Neural progenitor cell (in vitro differentiated cells): ENCODE results near the gene TOPBP1. TPM values are rescaled to one million over a fixed set of nuclear protein-coding genes. Genes with fewer than 3 reads are reported as not detected.
A peak's percentile ranks its signal among the peaks of the same experiment; 100 is the strongest.

Experiments
- DNase-seq: peaks from one replicate; pipeline ENCODE4 v3.0.0-alpha.2; 2016; ENCODE audit warnings: low spot score
- H2AFZ ChIP-seq: fragments of 200-600 bp; sonication (generic); replicated peaks from 2 replicates; pipeline ENCODE4 v1.6.1; 2016; ENCODE audit warnings: antibody characterized with exemption
- H3F3A ChIP-seq: fragments of 200-600 bp; sonication (generic); 2 replicates; pipeline ENCODE4 v1.6.1; 2016; ENCODE audit warnings: antibody characterized with exemption, low read depth
- H3K27ac ChIP-seq: fragments of 200-600 bp; sonication (generic); 2 replicates; pipeline ENCODE4 v1.5.1; 2016; ENCODE audit warnings: mild to moderate bottlenecking
- H3K27me3 ChIP-seq: fragments of 200-600 bp; sonication (generic); 2 replicates; pipeline ENCODE4 v1.6.1; 2016; ENCODE audit warnings: mild to moderate bottlenecking, moderate library complexity
- H3K36me3 ChIP-seq: fragments of 200-600 bp; sonication (generic); 2 replicates; pipeline ENCODE4 v1.5.1; 2016
- H3K4me1 ChIP-seq: fragments of 200-600 bp; sonication (generic); 2 replicates; pipeline ENCODE4 v1.6.1; 2016; ENCODE audit warnings: mixed run types
- H3K4me2 ChIP-seq: fragments of 200-600 bp; sonication (generic); 2 replicates; pipeline ENCODE4 v1.6.1; 2016
- H3K4me3 ChIP-seq: fragments of 200-600 bp; sonication (generic); 2 replicates; pipeline ENCODE4 v1.5.1; 2016
- H3K79me2 ChIP-seq: fragments of 200-600 bp; sonication (generic); 2 replicates; pipeline ENCODE4 v1.6.1; 2016; ENCODE audit warnings: low read depth
- H3K9ac ChIP-seq: fragments of 200-600 bp; sonication (generic); 2 replicates; pipeline ENCODE4 v1.6.1; 2016
- H3K9me3 ChIP-seq: fragments of 200-600 bp; sonication (generic); 2 replicates; pipeline ENCODE4 v1.5.1; 2016; ENCODE audit warnings: low read depth
- H4K20me1 ChIP-seq: fragments of 200-600 bp; sonication (generic); 2 replicates; pipeline ENCODE4 v1.6.1; 2016; ENCODE audit warnings: low read depth
- H3K27ac Mint-ChIP-seq: 3 replicates; pipeline ENCODE4 v1.8.0; 2021; ENCODE audit warnings: mixed read lengths
- H3K27me3 Mint-ChIP-seq: 2 replicates; pipeline ENCODE4 v1.8.0; 2022; ENCODE audit warnings: low read depth, mild to moderate bottlenecking, inconsistent platforms, moderate library complexity, mixed read lengths; ENCODE audit not compliant: insufficient read depth
- H3K36me3 Mint-ChIP-seq: 3 replicates; pipeline ENCODE4 v1.8.0; 2021; ENCODE audit warnings: mixed read lengths
- H3K4me1 Mint-ChIP-seq: 3 replicates; pipeline ENCODE4 v1.8.0; 2021; ENCODE audit warnings: mixed read lengths
- H3K4me3 Mint-ChIP-seq: 3 replicates; pipeline ENCODE4 v1.8.0; 2021; ENCODE audit warnings: mild to moderate bottlenecking, moderate library complexity, mixed read lengths
- H3K9me3 Mint-ChIP-seq: 3 replicates; pipeline ENCODE4 v1.8.0; 2020; ENCODE audit warnings: mixed read lengths
- EZH2 ChIP-seq: fragments of 200-600 bp; sonication (generic); IDR thresholded peaks from 2 replicates; pipeline ENCODE4 v1.6.1; 2017; ENCODE audit warnings: antibody characterized with exemption, mild to moderate bottlenecking, moderate library complexity
- EZH2phosphoT487 ChIP-seq: fragments of 200-600 bp; sonication (generic); IDR thresholded peaks from 2 replicates; pipeline ENCODE4 v1.6.1; 2017; ENCODE audit warnings: antibody characterized with exemption
- total RNA-seq: library from RNA; depleted of rRNA; stranded (reverse); fragments of >200 nt; gene quantifications from 2 replicates; pipeline ENCODE4 v1.2.3, GENCODE V29; 2015; ENCODE audit warnings: low replicate concordance
- TF ChIP-seq, protein P1 (sequence below): fragments of 200-600 bp; sonication (generic); IDR thresholded peaks from 2 replicates; pipeline ENCODE4 v1.5.1; 2017; ENCODE audit warnings: antibody characterized with exemption, mild to moderate bottlenecking

TOPBP1 gene
- total RNA-seq, 1 donor from 2014 or later: 67.7 TPM

DNA sequence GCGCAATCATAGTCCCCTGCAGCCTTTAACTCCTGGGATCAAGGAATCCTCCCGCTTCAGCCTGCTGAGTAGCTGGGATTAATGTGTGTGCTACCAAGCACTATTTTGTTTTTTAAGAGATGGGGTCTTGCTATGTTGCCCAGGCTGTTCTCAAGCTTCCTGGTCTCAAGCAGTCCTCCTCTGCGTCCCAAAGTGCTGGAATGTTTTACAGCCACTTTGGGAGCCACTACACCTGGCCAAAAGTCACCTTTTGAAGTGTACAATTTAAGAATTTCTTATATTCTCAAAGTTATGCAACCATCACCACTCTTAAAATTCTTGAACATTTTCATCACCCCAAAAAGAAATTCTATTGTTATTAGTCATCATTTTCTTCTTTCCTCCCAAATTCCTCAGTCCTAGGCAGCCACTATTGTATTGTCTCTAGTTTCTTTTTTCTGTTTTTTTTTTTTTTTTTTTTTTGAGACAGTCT, 70.4 kb downstream of the TOPBP1 start:
- TF ChIP-seq, protein P1, sequence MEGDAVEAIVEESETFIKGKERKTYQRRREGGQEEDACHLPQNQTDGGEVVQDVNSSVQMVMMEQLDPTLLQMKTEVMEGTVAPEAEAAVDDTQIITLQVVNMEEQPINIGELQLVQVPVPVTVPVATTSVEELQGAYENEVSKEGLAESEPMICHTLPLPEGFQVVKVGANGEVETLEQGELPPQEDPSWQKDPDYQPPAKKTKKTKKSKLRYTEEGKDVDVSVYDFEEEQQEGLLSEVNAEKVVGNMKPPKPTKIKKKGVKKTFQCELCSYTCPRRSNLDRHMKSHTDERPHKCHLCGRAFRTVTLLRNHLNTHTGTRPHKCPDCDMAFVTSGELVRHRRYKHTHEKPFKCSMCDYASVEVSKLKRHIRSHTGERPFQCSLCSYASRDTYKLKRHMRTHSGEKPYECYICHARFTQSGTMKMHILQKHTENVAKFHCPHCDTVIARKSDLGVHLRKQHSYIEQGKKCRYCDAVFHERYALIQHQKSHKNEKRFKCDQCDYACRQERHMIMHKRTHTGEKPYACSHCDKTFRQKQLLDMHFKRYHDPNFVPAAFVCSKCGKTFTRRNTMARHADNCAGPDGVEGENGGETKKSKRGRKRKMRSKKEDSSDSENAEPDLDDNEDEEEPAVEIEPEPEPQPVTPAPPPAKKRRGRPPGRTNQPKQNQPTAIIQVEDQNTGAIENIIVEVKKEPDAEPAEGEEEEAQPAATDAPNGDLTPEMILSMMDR: no peak
- TF ChIP-seq EZH2phosphoT487 (no peak), EZH2 (no peak)
- no peak for DNase-seq
- no peaks in the 10 kb centered on the region for H3K27me3 Mint-ChIP-seq
- H3K9me3 Mint-ChIP-seq: no peaks in the 10 kb centered on the region
- Histone ChIP-seq H3K36me3 (peaks cover 13% of the 10 kb centered on the region), H3F3A (peaks cover 43% of the 10 kb centered on the region), H4K20me1 (peaks cover 33% of the 10 kb centered on the region), H3K4me2 (no peak overlapping the region), H3K9ac (no peak overlapping the region), H2AFZ (no peak overlapping the region), H3K9me3 (no peaks in the 10 kb centered on the region), H3K27me3 (no peaks in the 10 kb centered on the region), H3K4me1 (no peaks in the 10 kb centered on the region), H3K79me2 (peaks cover 6% of the 10 kb centered on the region), H3K4me3 (no peak overlapping the region), H3K27ac (no peak overlapping the region)
- no peaks in the 10 kb centered on the region for H3K4me1 Mint-ChIP-seq
- no peak overlapping the region for H3K27ac Mint-ChIP-seq
- no peak overlapping the region for H3K4me3 Mint-ChIP-seq
- peaks cover 27% of the 10 kb centered on the region for H3K36me3 Mint-ChIP-seq

GRCh38 chr3:133589503-133589902, 72.2 kb downstream of the TOPBP1 start:
- no peak for DNase-seq
- Mint-ChIP-seq H3K4me1 (no peaks in the 10 kb centered on the region), H3K4me3 (no peak overlapping the region), H3K27me3 (no peaks in the 10 kb centered on the region), H3K27ac (no peak overlapping the region), H3K36me3 (peaks cover 31% of the 10 kb centered on the region), H3K9me3 (no peaks in the 10 kb centered on the region)
- H4K20me1 ChIP-seq: peaks cover 42% of the 10 kb centered on the region
- peaks cover 22% of the 10 kb centered on the region for H3K36me3 ChIP-seq
- H3K27me3 ChIP-seq: no peaks in the 10 kb centered on the region
- TF ChIP-seq, protein P1: no peak
- TF ChIP-seq EZH2: no peak
- no peak for TF ChIP-seq EZH2phosphoT487
- no peak overlapping the region for H2AFZ ChIP-seq
- H3K9me3 ChIP-seq: no peaks in the 10 kb centered on the region
- H3K9ac ChIP-seq: no peak overlapping the region
- H3K4me1 ChIP-seq: no peaks in the 10 kb centered on the region
- H3K4me3 ChIP-seq: no peak overlapping the region
- peak overlapping the region; percentile 60 for H3K27ac ChIP-seq
- H3K79me2 ChIP-seq: peaks cover 13% of the 10 kb centered on the region
- H3F3A ChIP-seq: peaks cover 43% of the 10 kb centered on the region
- H3K4me2 ChIP-seq: no peak overlapping the region

DNA sequence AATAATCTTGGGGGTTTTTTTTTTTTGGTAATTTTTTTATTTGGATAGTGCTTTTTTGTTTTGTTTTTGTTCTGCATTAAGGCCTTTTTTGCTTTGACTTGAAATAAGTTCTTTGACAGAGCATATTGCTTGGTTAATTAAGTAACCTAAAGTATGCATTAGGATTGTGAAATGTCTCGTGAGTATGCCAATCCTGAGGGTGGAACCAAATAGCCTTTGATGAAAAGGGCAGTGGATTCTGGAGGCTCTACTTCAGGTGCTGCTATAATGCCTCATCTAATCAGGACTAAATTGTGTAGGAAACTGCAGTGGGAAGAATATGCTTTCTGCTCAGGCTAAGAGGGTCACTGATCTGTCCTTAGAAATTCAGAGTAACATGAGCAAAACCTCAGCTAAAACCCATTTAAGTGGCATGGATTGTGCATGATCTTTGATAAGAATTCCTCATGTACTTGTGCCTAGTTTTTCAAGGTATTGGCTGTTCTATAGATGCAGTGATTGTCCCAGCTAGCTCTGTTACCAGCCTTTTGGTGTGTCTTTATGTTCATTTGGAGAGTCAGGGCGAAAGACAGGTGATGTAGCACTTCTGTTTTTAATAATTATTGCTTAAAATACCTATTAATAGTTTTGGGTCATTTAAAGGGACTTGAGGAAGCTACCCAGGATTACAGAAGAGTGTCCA, 72.8 kb downstream of the TOPBP1 start:
- Mint-ChIP-seq H3K9me3 (no peaks in the 10 kb centered on the region), H3K27me3 (no peaks in the 10 kb centered on the region), H3K27ac (no peak overlapping the region), H3K36me3 (peaks cover 32% of the 10 kb centered on the region), H3K4me3 (no peak overlapping the region), H3K4me1 (no peaks in the 10 kb centered on the region)
- H3K36me3 ChIP-seq: peaks cover 28% of the 10 kb centered on the region
- H3K27ac ChIP-seq: peak overlapping the region; percentile 60
- no peaks in the 10 kb centered on the region for H3K4me1 ChIP-seq
- no peak overlapping the region for H2AFZ ChIP-seq
- H3F3A ChIP-seq: peaks cover 46% of the 10 kb centered on the region
- H3K79me2 ChIP-seq: peaks cover 13% of the 10 kb centered on the region
- no peaks in the 10 kb centered on the region for H3K9me3 ChIP-seq
- H4K20me1 ChIP-seq: peaks cover 47% of the 10 kb centered on the region
- no peak overlapping the region for H3K4me3 ChIP-seq
- TF ChIP-seq, protein P1: no peak
- TF ChIP-seq EZH2 (no peak), EZH2phosphoT487 (no peak)
- H3K9ac ChIP-seq: no peak overlapping the region
- H3K27me3 ChIP-seq: no peaks in the 10 kb centered on the region
- DNase-seq: no peak
- H3K4me2 ChIP-seq: no peak overlapping the region
